HT1080 (cell line): ENCODE measurements around the gene DGCR8. TPM values are rescaled to one million over a fixed set of nuclear protein-coding genes. Genes with fewer than 3 reads are reported as not detected.
A peak's percentile ranks its signal among the peaks of the same experiment; 100 is the strongest.
"Not testable (repeated sequence)": the region's sequence is repeated elsewhere in the genome, so short reads cannot be mapped to it uniquely, and the experiment has no call there.

ENCODE experiments used
- DNase-seq: peaks from one replicate; pipeline ENCODE4 v3.0.0-alpha.2; 2015; ENCODE audit warnings: low read depth
- small RNA-seq: library from RNA; depleted of rRNA; stranded (forward); fragments of <200 nt; gene quantifications from one replicate; pipeline ENCODE3, GENCODE V24; 2014
- total RNA-seq: library from RNA; depleted of rRNA; stranded (reverse); fragments of >200 nt; shearing (Covaris generic); gene quantifications from 2 replicates; pipeline ENCODE4 v1.2.3, GENCODE V29; 2014; rRNA removed

The DGCR8 gene
- total RNA-seq, 1 experiment from 2014 or later = 25.9 TPM

DNA sequence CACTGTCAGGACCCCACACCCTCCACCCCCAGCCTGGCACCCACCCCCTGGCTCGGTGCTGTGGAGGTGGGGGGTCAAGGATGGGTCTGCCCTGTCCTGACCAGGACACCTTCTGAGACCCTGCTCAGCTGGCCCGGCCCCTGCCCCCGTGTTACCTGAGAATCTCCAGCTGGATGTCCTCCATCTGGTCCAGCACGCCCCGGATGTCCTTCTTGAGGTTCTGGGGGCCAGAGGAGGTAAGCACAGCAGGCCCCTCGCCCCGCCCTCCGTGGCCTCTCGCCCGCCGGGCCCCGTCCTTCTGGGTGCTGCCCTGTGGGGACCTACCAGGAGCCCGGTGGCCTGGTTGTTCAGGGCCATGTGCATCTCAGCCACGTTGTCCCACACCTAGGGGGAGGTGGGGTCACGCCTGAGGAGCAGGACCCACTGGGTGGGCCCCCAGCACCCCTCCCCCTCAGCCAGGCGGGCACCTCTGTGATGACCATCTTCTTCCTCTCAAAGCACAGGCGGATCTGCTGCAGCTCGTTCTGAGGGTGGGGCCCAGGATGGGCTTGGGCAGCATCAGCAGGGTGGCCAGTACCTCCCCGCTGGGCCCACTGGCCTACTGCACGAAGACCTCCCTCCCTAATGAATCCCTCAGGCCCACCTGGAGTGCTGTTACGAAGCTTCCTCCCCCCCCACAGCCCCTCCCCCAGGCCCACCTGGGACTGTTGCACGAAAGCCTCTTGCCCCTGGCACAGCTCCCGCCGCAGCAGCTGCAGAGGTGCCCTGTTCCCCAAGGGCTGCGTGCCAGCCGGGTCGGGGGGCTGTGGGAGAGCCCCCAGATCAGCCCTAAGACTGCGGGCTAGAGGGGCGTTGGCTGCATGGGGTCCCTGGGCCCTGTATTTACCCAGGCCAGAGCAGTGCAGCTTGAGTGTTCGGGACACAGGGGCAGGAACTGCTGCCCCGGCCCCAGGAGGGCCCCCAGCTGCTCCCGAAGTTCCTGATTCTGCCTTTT is 69.5 kb downstream of the DGCR8 start:
- no peak for DNase-seq

DNA sequence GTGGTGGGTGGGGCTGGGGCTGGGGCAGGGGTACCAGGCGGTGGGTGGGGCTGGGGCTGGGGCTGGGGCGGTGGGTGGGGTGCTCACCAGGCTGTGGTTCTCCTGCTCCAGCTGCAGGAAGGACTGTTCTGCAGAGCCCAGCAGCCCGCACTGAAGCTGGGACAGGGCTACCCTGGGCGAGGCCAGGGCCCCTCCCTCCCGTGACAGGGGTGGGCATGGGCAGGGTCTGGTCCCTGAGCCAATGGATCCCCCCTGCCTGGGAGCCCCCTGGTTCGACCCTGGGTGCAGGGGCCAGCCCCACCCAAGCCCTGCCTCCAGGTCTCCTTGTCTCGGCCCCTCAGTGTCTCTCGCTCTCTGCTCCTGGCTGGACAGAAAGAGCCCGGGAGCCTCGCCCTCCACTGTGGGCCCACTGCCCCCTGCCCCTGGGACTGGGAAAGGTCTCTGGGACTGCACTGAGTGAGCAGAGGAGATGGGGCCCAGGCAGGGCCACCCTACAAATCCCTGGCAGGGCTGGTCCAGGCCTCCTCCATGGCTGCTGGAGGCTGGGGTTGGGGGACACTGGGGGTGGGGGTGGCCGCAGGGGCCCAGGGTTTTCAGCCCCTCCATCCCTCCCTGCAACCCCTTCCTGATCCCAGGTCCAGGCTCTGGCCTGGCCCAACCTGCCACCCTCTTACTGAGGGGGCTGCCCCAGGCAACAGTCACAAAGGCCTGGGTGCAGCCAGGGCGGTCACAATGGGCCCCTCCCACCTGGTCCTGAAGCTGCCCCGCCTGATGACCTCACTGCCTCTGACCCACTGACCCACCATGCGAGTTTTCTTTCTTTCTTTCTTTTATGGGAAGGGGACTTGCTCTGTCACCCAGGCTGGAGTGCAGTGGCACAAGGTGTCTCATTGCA is 70.6 kb downstream of the DGCR8 start, which contains the start of gene CCDC188:
Gene CCDC188 (minus strand): TSS at position 675 of the 895 bp plus-strand sequence. CDS start 69 bp downstream, at position 606.
- no peak for DNase-seq

- DNase-seq = no peak
Observed at GRCh38 chr22:20151276-20151588, 71.2 kb downstream of the DGCR8 start.

- no peak for DNase-seq
Observed at GRCh38 chr22:20152464-20152890, 72.4 kb downstream of the DGCR8 start.

DNA sequence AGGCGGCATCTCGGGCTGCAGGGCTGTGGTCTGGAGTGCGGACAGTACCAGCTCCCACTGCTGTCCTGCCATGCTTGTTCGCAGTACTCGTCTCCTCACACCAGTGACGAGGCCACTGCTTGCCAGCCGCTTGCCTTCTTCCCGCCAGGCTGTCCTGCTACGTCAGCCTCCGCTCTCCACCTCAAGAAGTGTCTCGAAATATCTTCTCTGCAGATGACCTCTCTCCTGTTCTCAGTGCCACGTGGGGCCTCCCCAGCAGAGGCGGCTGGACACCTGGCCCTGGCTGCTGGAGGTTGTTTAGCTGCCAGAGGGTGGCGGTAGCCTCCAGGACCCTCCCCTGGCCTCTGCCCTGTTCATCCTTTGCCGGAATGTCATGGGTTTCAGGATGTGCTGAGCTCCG is 73.9 kb downstream of the DGCR8 start:
- DNase-seq = no peak

GRCh38 chr22:20154602-20155187 is 74.7 kb downstream of the DGCR8 start:
- peak; percentile 13 for DNase-seq

DNA sequence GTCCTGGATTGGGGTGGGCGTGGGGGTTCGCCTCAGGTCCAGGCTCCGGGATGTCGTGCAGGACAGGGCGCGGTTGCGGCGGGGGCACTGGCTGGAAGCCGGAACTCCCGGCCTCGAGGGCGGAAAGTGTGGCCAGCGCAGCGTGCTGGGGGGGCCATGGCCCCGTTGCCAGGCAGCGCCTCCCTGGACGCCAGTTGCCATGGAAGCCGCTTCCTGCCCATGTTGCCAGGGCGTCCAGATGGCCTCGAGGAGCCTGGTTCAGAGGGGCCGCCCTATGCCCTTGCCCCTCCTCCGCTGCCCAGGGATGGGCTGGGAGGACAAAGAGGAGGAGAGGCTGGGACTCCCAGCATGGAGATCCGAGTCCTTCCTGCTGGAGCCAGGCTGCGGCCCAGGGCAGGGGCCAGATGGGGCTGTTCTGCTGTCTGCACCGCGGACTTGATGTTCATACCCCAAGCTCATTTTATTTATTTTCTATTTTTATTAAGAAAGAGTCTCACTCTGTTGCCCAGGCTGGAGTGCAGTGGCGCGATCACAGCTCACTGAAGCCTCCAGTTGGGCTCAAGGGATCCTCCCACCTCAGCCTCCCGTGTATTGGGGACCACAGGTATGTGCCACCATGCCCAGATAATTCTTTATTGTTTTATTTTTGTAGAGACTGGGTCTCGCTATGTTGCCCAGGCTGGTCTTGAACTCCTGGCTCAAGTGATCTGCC is 75.4 kb downstream of the DGCR8 start:
- peak; percentile 89 for DNase-seq

- DNase-seq = no peak
Observed at GRCh38 chr22:20156042-20156389, 76.0 kb downstream of the DGCR8 start.

DNA sequence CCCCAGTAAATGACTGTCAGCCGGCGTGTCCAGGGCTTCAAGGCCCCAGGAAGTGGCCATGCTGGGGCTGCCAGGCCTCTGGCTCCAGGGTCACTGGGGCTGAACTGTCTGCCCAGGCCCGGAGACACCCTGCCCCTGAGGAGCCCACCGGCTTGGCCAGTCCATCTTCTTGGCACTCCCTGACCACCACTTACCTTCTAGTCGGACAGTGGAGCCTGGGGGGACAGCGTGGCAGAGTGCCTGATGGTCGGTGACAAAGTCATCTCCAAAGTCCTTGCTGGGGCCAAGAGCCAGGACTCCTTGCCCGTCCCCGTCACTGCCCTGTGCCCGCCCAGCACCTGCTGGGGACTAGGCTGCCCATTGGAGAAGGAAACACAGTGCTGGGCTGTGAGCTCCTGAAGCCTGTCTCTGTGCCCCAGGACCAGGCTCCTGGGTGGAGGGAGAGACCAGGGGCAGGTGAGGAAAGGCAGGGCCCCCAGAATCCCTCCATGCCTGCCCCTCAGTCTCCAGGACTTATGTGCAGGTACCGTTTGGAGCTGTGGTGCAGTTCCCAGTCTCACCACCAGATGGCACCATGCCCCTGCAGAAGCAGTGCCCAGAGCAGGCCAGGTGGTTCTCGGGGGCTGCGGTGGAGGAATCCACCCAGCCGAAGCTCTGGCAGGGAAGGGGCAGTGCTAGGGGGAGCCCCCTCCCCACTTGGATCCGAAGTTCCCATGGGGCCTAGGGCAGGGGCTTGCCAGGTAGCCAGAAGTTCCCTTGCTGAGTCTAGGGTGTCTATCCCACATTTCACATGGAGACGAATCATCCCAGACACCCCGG is 76.8 kb downstream of the DGCR8 start:
- DNase-seq = peak; percentile 56

- no peak for DNase-seq
Observed at GRCh38 chr22:20157430-20158183, 77.6 kb downstream of the DGCR8 start.

DNA sequence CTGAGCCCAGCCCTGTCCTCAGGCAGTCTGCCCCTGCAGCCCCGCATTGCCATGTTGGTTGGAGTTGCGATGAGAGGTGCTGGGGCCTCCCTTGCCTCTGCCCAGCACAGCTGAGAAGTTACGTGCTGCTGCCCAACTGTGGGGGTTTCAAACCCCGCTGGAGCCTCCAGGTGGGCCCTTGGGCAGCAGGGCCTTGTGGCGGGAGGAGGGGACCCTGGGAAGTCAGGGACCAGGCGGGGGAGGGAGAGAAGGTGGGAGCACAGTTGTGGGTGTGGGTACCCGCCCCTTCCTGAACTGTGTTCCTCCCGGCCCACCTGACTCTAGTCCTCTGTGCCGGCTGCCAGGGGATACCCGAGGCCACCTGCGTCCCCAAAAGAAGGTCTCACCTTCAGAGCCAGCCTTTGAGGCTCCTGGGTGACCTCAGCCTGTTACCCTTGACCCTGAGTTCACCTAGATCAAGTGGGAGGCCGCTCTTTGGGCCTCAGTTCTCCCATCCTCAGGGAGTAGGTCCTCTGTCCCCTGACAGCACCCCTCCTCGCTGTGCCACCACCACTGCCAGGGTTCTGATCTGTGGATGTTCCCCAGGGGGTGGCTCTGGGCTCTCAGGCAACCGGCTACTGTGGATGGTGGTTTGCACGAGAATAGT is 78.5 kb downstream of the DGCR8 start:
- no peak for DNase-seq

GRCh38 chr22:20159076-20159475 is 79.0 kb downstream of the DGCR8 start:
- no peak for DNase-seq

DNA sequence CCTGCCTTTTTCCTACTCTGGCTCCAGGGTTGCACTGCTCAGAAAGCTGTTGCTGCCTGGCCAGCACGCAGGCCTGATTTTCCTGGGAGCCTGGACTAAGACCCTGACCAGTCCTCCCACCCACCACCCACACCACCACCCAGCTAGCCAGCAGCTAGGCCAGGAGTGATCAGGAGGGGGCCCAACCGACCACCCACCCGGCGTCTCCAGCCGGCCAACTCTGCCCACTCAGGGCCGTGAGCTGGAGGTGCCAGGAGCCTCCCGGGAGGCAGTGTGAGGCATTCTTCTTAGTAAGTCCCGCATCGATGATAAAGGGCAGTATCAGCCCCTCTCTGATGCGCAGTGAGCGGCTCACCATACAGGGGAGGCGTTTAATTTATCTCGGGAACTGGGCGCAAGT is 79.5 kb downstream of the DGCR8 start:
- not testable (repeated sequence) for DNase-seq

DNA sequence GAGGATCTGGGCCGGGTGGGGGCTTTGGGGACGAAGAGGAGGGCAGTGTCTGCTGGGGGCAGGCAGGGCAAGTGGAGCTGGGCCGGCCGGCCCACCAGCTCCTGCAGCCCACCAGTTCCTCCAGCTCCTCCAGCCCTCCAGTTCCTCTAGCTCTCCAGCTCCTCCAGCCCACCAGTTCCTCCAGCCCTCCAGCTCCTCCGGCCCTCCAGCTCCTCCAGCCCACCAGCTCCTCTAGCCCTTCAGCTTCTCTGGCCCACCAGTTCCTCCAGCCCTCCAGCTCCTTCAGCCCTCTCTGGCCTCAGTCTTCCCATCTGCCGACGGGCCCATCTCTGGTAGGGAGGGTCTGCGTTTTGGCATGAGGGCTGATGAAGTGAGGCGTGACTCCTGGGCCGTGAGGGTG is 80.0 kb downstream of the DGCR8 start:
- no peak for DNase-seq

Small RNA genes lying within 50 kb of the gene (small RNA-seq; reads per million reads assigned to genes)
- gene MIR185 (0.68 reads per million, percentile 64 among the genes with 10 or more reads in this experiment), gene MIR6816 (not detected), gene RF00017 (not detected), gene RF00599 (not detected)

Other genes with a start within 250 kb of the DGCR8 start
- 10.5 and 16.7 TPM in 2 replicates for gene GNB1L, start 225.4 kb upstream of the DGCR8 start, total RNA-seq
- gene RTL10, start 225.4 kb upstream of the DGCR8 start, total RNA-seq = 8.8 and 13.0 TPM in 2 replicates
- 154 and 165 TPM in 2 replicates for gene COMT, start 138.5 kb upstream of the DGCR8 start, total RNA-seq
- 94.5 and 120 TPM in 2 replicates for gene TXNRD2, start 138.4 kb upstream of the DGCR8 start, total RNA-seq
- gene ARVCF, start 63.4 kb upstream of the DGCR8 start, total RNA-seq = 3.7 and 8.4 TPM in 2 replicates
- 17.2 and 18.8 TPM in 2 replicates for gene TANGO2, start 59.1 kb upstream of the DGCR8 start, total RNA-seq
- gene RANBP1, start 35.9 kb downstream of the DGCR8 start, total RNA-seq = 801 and 856 TPM in 2 replicates
- gene TRMT2A, start 37.0 kb downstream of the DGCR8 start, total RNA-seq = 93.4 and 94.3 TPM in 2 replicates
- 15.4 and 29.0 TPM in 2 replicates for gene ZDHHC8, start 51.6 kb downstream of the DGCR8 start, total RNA-seq
- gene CCDC188, start 70.8 kb downstream of the DGCR8 start, total RNA-seq = 5.3 and 5.8 TPM in 2 replicates
- gene RTN4R, start 188.1 kb downstream of the DGCR8 start, total RNA-seq = 2.7 and 4.9 TPM in 2 replicates
- gene DGCR6L, start 239.8 kb downstream of the DGCR8 start, total RNA-seq = 56.4 and 66.5 TPM in 2 replicates